GM19043 (cell line): ENCODE data around the gene MBD3L2.
"Not testable (repeated sequence)": the region's sequence is repeated elsewhere in the genome, so short reads cannot be mapped to it uniquely, and the experiment has no call there.

Experiments
- ATAC-seq: cut with Tn5 transposase; IDR thresholded peaks from one replicate; pipeline ENCODE4 v1.9.1; 2021; ENCODE audit warnings: low read depth; ENCODE audit not compliant: unreplicated experiment

Gene MBD3L2

DNA sequence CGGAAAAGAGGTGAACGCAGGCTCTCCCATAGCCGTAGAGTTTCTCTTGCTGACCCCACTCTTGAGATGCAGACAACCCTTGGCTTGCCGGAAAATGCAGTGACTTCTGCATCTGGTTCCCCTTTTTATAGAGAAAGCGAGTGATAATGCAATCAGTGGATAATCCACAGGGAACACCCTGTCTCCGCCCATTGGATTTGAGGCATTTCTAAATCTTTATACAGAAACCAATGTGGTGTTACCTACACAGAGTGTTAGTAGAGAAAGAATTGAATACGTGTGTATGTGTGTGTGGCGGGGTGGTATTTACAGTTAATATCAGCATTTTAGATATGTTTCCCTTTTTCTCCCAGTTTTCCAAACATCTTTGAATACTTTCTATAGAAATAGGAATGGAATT lies 9.5 kb downstream of the MBD3L2 start, which contains the start of gene MBD3L3:
Gene MBD3L3, minus strand, starts transcription at position 101 of the 400 bp plus-strand sequence. Its CDS starts 71 bp downstream, at position 30.
- not testable (repeated sequence) for ATAC-seq

GRCh38 chr19:7059977-7060376 lies 10.9 kb downstream of the MBD3L2 start:
- ATAC-seq, result not testable (repeated sequence)

DNA sequence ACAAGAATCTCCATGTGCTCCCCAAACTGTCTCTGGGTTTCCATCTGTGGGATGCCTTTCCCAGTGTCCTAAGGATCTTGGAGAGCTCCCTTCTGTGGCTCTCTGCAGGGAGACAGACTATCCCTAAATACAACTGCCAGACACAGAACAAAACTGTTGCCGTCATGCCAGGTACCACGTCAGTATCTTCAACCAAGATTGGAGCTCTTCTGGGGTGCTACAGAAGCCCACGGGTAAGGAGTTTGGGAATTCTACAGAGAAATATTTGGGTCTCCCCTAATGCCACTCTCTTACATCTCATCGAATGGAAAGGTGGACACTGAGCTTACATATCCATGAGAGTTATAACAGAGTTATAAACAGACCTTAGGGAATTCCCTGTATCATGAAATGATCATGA lies 14.2 kb downstream of the MBD3L2 start:
- no peak for ATAC-seq

GRCh38 chr19:7063764-7064418 lies 14.8 kb downstream of the MBD3L2 start:
- no peak for ATAC-seq

GRCh38 chr19:7067122-7067521 lies 18.0 kb downstream of the MBD3L2 start:
- ATAC-seq, result not testable (repeated sequence)

GRCh38 chr19:7067716-7068115 lies 18.6 kb downstream of the MBD3L2 start:
- ATAC-seq, result no peak

DNA sequence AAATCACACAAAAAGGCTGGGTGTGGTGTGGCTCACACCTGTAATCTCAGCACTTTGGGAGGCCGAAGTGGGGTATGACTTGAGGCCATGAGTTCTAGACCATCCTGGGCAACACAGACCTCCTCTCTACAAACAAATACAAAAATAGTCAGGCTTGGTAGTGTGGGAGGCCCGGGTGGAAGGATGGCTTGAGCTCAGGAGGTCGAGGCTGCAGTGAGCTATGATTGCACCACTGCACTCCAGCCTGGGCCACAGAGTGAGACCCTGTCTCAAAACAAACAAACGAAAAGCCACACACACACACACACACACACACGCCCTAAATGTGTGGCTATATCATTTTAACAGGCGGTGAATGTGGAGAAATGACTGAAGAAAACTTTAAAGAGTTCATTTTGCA lies 19.5 kb downstream of the MBD3L2 start:
- ATAC-seq, result no peak

GRCh38 chr19:7069042-7069903 lies 20.2 kb downstream of the MBD3L2 start, which contains the start of gene ZNF557:
Gene ZNF557, plus strand, starts transcription at chr19:7069703. Its CDS starts 5,372 bp downstream, at chr19:7075075.
- ATAC-seq, result peak; percentile 84

- peak; percentile 23 for ATAC-seq
These were observed 20.7 kb downstream of the MBD3L2 start for GRCh38 chr19:7069904-7070226.

- no peak for ATAC-seq
These were observed 23.4 kb downstream of the MBD3L2 start for GRCh38 chr19:7072541-7072940.

GRCh38 chr19:7074705-7075282 lies 25.7 kb downstream of the MBD3L2 start:
- no peak for ATAC-seq

DNA sequence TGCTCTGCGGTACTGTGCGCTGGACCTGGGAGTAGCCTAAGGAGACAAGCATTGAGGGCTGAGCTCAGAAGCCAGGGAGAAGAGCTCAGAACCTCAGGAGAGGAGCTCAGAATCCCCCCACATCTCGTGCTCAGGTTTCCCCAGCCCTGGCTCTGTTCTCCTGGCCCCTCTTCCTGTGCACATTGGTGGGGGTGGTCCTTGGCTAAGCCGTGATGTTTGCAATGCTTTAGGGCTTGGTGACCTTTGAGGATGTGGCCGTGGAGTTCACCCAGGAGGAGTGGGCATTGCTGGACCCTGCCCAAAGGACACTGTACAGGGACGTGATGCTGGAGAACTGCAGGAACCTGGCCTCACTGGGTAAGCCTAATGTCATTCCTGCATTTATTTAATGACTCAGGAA lies 27.0 kb downstream of the MBD3L2 start:
- no peak for ATAC-seq

GRCh38 chr19:7078008-7078407 lies 28.9 kb downstream of the MBD3L2 start:
- ATAC-seq, result no peak

- ATAC-seq, result no peak
These were observed 34.2 kb downstream of the MBD3L2 start for GRCh38 chr19:7083076-7083956.

DNA sequence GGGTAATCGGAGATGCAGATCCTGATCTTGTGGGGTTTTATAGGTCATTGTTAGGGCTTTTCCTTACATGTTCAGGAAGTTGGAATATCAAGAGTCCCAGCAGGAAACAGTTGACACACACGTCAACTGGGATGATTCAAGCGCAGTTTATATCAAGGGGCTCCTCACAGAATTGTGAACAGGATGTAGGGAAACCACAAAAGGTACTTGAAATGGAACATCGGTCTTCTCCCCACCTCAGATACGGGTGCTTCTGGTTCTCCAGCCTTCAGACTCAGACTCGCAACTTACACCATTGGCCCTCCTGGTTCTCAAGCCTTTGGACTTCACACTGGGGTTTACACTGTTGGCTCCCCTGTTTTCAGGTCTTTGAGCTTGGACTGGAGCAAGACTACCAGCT lies 39.9 kb downstream of the MBD3L2 start:
- no peak for ATAC-seq

- no peak for ATAC-seq
These were observed 49.0 kb downstream of the MBD3L2 start for GRCh38 chr19:7098096-7098495.

- peak; percentile 65 for ATAC-seq
These were observed 49.8 kb downstream of the MBD3L2 start for GRCh38 chr19:7098701-7099596.

DNA sequence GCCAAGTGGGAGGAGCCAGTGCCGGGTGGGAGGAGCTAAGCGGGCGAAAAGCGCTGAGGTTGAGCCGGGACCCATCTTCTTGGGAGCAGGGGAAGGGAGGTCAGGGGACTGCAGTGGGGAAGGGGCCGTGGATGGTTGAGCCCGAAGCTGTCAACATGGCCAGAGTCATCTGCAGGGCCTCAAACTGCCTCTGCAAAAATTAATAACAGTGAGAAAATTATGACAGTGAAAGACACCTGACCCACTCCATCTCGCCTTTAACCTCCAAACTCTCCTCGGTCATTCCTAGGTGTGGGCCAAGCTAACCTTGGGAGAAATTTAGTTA lies 50.4 kb downstream of the MBD3L2 start:
- no peak for ATAC-seq
